Gastrocnemius medialis (tissue), 4 donors: Measurements from ENCODE around the gene LTBP1. TPM values are rescaled to one million over a fixed set of nuclear protein-coding genes. Genes with fewer than 3 reads are reported as not detected.

Source experiments
- ATAC-seq, 2 donors: fragments of 150-250 bp; one replicate each; pipeline ENCODE4 v1.9.1; 2016
- DNase-seq, 2 donors: peaks; one replicate each; pipeline ENCODE4 v3.0.0-alpha.2; 2019
- H3K27ac ChIP-seq, 4 donors: fragments of 200-600 bp; sonication (generic); 1 replicate in 1 of 4; 2 replicates in 3 of 4; pipeline ENCODE4 v1.5.1; 2016 to 2018; ENCODE audit warnings: mild to moderate bottlenecking in 2 of 4, moderate library complexity in 1 of 4
- H3K27me3 ChIP-seq, 3 donors: fragments of 200-600 bp; sonication (generic) in 2 of 3; 1 replicate in 1 of 3; 2 replicates in 2 of 3; pipeline versions ENCODE4 v1.5.1 to v1.6.0; 2016 to 2019; ENCODE audit warnings: mild to moderate bottlenecking in 1 of 3, moderate library complexity in 1 of 3
- H3K36me3 ChIP-seq, 2 donors: fragments of 200-600 bp; sonication (generic) in 1 of 2; one replicate each; pipeline ENCODE4 v1.5.1; 2017 to 2018
- H3K4me1 ChIP-seq, 2 donors: fragments of 200-600 bp; sonication (generic) in 1 of 2; one replicate each; pipeline ENCODE4 v1.5.1; 2016 to 2017; ENCODE audit warnings: mild to moderate bottlenecking in 2 of 2
- H3K4me3 ChIP-seq, 4 donors: fragments of 200-600 bp; sonication (generic) in 3 of 4; 1 replicate in 1 of 4; 2 replicates in 3 of 4; pipeline ENCODE4 v1.5.1; 2016 to 2019; ENCODE audit warnings: mild to moderate bottlenecking in 2 of 4
- H3K9me3 ChIP-seq, 3 donors: fragments of 200-600 bp; sonication (generic) in 2 of 3; 1 replicate in 1 of 3; 2 replicates in 2 of 3; pipeline ENCODE4 v1.5.1; 2016 to 2019
- CTCF ChIP-seq, 5 experiments: fragments of 450-650 bp in 3 of 5; fragments of 200-600 bp in 2 of 5; sonication (generic) in 2 of 5; IDR thresholded peaks in 4 of 5; conservative IDR thresholded peaks in 1 of 5; 1 replicate in 4 of 5; 2 replicates in 1 of 5; pipeline ENCODE4 v1.5.1; 2016 to 2019; ENCODE audit warnings: antibody characterized with exemption in 5 of 5, mild to moderate bottlenecking in 3 of 5, moderate library complexity in 3 of 5
- POLR2A ChIP-seq, 2 donors: fragments of 450-650 bp; IDR thresholded peaks; one replicate each; pipeline ENCODE4 v1.6.1; 2017; ENCODE audit warnings: antibody characterized with exemption in 2 of 2, mild to moderate bottlenecking in 2 of 2, moderate library complexity in 2 of 2
- in situ Hi-C, 4 donors: fragments of 200-750 bp; cut with MboI; loops; one replicate each; pipeline versions ENCODE4 v1.15.0 to v1.8.0; 2017; ENCODE audit warnings: low sequenced_read_pairs in 4 of 4
- intact Hi-C: fragments of 100-400 bp; cut with DNase I; formaldehyde crosslinking; loops from one replicate; pipeline ENCODE4 v1.15.1; 2023; ENCODE audit warnings: low total_unique reads
- total RNA-seq, 4 donors: library from RNA; depleted of rRNA; stranded (reverse); fragments of >200 nt; gene quantifications; one replicate each; pipeline versions ENCODE4 v1.1.0 to v1.2.3, GENCODE V29; 2016

Gene LTBP1
- total RNA-seq, 4 donors from 2014 or later = 8.0 to 42.8 (median 18.4) TPM

GRCh38 chr2:33380719-33381118, 434.0 kb downstream of the LTBP1 start:
- no peaks in the 10 kb centered on the region for H3K9me3 ChIP-seq
- intact Hi-C loops = loop anchor here (5.0 kb wide), 1 partner anchor 343 kb away; no protein-coding TSS in a partner anchor
- no peak for DNase-seq
- H3K36me3 ChIP-seq = no peaks in the 10 kb centered on the region
- H3K4me1 ChIP-seq = no peaks in the 10 kb centered on the region
- H3K4me3 ChIP-seq = no peak overlapping the region
- TF ChIP-seq CTCF (IDR thresholded peaks at IDR 0.05 in 4 of 5, conservative IDR thresholded peaks at IDR 0.05 in 1 of 5) (no peak), POLR2A (IDR thresholded peaks at IDR 0.05) (no peak)
- ATAC-seq = no peak
- no peaks in the 10 kb centered on the region for H3K27me3 ChIP-seq
- in situ Hi-C loops = no loop called here
- H3K27ac ChIP-seq = no peak overlapping the region

GRCh38 chr2:33381301-33381858, 434.6 kb downstream of the LTBP1 start:
- Histone ChIP-seq H3K27ac (no peak overlapping the region), H3K4me3 (no peak overlapping the region), H3K9me3 (no peaks in the 10 kb centered on the region), H3K4me1 (no peaks in the 10 kb centered on the region), H3K27me3 (no peaks in the 10 kb centered on the region), H3K36me3 (no peaks in the 10 kb centered on the region)
- no peak for DNase-seq
- TF ChIP-seq CTCF (IDR thresholded peaks at IDR 0.05 in 4 of 5, conservative IDR thresholded peaks at IDR 0.05 in 1 of 5) = no peak
- TF ChIP-seq POLR2A (IDR thresholded peaks at IDR 0.05) = no peak
- intact Hi-C loops (loop anchor here (5.0 kb wide), 1 partner anchor 344 kb away; no protein-coding TSS in a partner anchor), in situ Hi-C loops (no loop called here)
- no peak for ATAC-seq

GRCh38 chr2:33383855-33384598, 437.3 kb downstream of the LTBP1 start:
- no peaks in the 10 kb centered on the region for H3K9me3 ChIP-seq
- H3K27ac ChIP-seq = no peak overlapping the region
- no peak for DNase-seq
- intact Hi-C loops (loop anchor here (5.0 kb wide), 1 partner anchor 347 kb away; no protein-coding TSS in a partner anchor), in situ Hi-C loops (no loop called here)
- TF ChIP-seq POLR2A (IDR thresholded peaks at IDR 0.05) (no peak), CTCF (IDR thresholded peaks at IDR 0.05 in 4 of 5, conservative IDR thresholded peaks at IDR 0.05 in 1 of 5) (no peak)
- H3K36me3 ChIP-seq = no peaks in the 10 kb centered on the region
- H3K4me1 ChIP-seq = no peaks in the 10 kb centered on the region
- no peak overlapping the region for H3K4me3 ChIP-seq
- no peak for ATAC-seq
- no peaks in the 10 kb centered on the region for H3K27me3 ChIP-seq

GRCh38 chr2:33384599-33384961, 437.8 kb downstream of the LTBP1 start:
- in situ Hi-C loops = no loop called here
- no peak overlapping the region for H3K27ac ChIP-seq
- no peak for ATAC-seq

More at GRCh38 chr2:33384599-33384961, 437.8 kb downstream of the LTBP1 start:
- no peak overlapping the region for H3K4me3 ChIP-seq
- TF ChIP-seq POLR2A (IDR thresholded peaks at IDR 0.05) = no peak
- no peak for TF ChIP-seq CTCF (IDR thresholded peaks at IDR 0.05 in 4 of 5, conservative IDR thresholded peaks at IDR 0.05 in 1 of 5)
- H3K9me3 ChIP-seq = no peaks in the 10 kb centered on the region
- intact Hi-C loops = loop anchor here (5.0 kb wide), 1 partner anchor 347 kb away; no protein-coding TSS in a partner anchor
- H3K4me1 ChIP-seq = no peaks in the 10 kb centered on the region
- no peaks in the 10 kb centered on the region for H3K36me3 ChIP-seq
- H3K27me3 ChIP-seq = no peaks in the 10 kb centered on the region
- no peak for DNase-seq
